Endothelial cell of umbilical vein (primary cell): ENCODE measurements around the gene KRT78.

Experiments
- JUN ChIP-seq: IDR thresholded peaks from 2 replicates; pipeline ENCODE4 v1.6.1; 2011; ENCODE audit warnings: borderline replicate concordance, low read depth; ENCODE audit not compliant: insufficient read length, insufficient read depth
- POLR2A ChIP-seq: IDR thresholded peaks from 2 replicates; pipeline ENCODE4 v1.6.1; 2012; ENCODE audit warnings: low read depth, mild to moderate bottlenecking, control low read depth, low read length
- POLR2AphosphoS5 ChIP-seq: IDR thresholded peaks from 2 replicates; pipeline ENCODE4 v1.6.1; 2012; ENCODE audit warnings: low read depth, mild to moderate bottlenecking, control low read depth, low read length, moderate library complexity; ENCODE audit not compliant: insufficient read depth
- TF ChIP-seq, protein P1 (sequence below), 2 donors: IDR thresholded peaks; 1 replicate in 1 of 2; 2 replicates in 1 of 2; pipeline ENCODE4 v1.5.1; 2011; ENCODE audit warnings: low read length in 2 of 2, mild to moderate bottlenecking in 2 of 2, moderate library complexity in 2 of 2, control low read depth in 1 of 2, inconsistent platforms in 1 of 2, low read depth in 1 of 2; ENCODE audit not compliant: insufficient read depth in 1 of 2; ENCODE audit errors: extremely low read depth in 1 of 2

DNA sequence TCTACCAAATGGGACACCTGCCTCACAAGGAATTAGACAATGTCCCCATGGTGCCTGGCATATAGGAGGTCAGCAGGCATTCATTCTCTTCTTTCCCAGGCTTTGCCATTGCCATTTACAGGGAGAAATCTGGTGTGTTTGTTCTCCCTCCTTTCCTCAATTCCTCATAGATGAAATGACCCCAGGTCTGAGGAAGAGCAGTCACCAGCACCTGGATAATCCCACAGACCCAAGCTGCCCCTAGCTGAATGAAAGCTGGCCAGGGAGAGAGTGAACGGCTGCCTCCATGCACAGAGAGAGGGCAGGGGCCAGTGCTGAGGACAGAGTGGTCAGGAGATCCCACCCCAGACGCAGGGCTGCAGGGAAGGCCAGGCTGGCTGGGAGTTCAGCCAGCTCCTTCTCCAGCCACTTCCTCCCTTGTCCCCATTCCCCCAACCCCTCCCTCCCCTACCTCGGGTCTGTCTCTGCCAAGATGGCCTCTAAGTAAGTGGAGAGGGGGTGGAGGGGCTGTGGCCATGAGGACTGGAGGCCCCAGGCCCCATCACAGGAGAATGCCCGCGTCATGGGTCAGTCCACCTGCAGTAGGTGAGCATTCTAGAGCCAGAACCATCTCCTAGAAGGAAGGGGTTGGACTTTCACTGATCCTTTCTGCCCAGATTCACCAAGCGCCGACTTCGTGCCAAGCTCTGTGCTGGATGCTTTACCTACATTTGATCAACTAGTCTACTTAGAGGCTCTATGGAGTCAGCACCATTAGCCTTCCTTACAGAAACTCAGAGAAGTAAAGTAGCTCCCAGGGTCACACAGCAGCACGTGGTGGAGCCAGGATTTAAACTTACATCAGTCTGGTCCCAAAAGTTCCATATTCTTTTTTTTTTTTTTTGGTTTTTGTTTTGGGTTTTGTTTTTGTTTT, 32.9 kb downstream of the KRT78 start:
- TF ChIP-seq, protein P1, sequence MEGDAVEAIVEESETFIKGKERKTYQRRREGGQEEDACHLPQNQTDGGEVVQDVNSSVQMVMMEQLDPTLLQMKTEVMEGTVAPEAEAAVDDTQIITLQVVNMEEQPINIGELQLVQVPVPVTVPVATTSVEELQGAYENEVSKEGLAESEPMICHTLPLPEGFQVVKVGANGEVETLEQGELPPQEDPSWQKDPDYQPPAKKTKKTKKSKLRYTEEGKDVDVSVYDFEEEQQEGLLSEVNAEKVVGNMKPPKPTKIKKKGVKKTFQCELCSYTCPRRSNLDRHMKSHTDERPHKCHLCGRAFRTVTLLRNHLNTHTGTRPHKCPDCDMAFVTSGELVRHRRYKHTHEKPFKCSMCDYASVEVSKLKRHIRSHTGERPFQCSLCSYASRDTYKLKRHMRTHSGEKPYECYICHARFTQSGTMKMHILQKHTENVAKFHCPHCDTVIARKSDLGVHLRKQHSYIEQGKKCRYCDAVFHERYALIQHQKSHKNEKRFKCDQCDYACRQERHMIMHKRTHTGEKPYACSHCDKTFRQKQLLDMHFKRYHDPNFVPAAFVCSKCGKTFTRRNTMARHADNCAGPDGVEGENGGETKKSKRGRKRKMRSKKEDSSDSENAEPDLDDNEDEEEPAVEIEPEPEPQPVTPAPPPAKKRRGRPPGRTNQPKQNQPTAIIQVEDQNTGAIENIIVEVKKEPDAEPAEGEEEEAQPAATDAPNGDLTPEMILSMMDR (IDR thresholded peaks at IDR 0.05; ENCODE audit: extremely low read depth in 1 of 2, insufficient read depth in 1 of 2, low read depth in 1 of 2, low read length in 2 of 2), result no peak
- TF ChIP-seq JUN (no peak), POLR2A (no peak), POLR2AphosphoS5 (no peak)
